Heart left ventricle (tissue), 16 donors: Measurements from ENCODE around the gene BTBD2. TPM values are rescaled to one million over a fixed set of nuclear protein-coding genes. Genes with fewer than 3 reads are reported as not detected.
A peak's percentile ranks its signal among the peaks of the same experiment; 100 is the strongest.

ENCODE experiments used
- ATAC-seq, 4 donors: fragments of 200-7000 bp; cut with Tn5 transposase; one replicate each; pipeline ENCODE4 v1.9.1; 2020 to 2022; ENCODE audit warnings: moderate library complexity in 4 of 4, mild to moderate bottlenecking in 3 of 4, moderate number of reproducible peaks in 1 of 4
- DNase-seq, 5 donors: peaks; one replicate each; pipeline ENCODE4 v3.0.0-alpha.2; 2020
- H3K27ac ChIP-seq, 12 donors: fragments of 200-600 bp; sonication (generic) in 4 of 12; one replicate each; pipeline versions ENCODE4 v1.5.0 to v1.8.0; 2016 to 2022; ENCODE audit warnings: mild to moderate bottlenecking in 2 of 12
- H3K27me3 ChIP-seq, 9 donors: fragments of 200-600 bp; sonication (generic) in 2 of 9; one replicate each; pipeline versions ENCODE4 v1.5.1 to v1.8.0; 2016 to 2022; ENCODE audit warnings: mild to moderate bottlenecking in 3 of 9
- H3K36me3 ChIP-seq, 9 donors: fragments of 200-600 bp; sonication (generic) in 2 of 9; one replicate each; pipeline versions ENCODE4 v1.5.0 to v1.8.0; 2018 to 2022; ENCODE audit warnings: mild to moderate bottlenecking in 2 of 9
- H3K4me1 ChIP-seq, 12 donors: fragments of 200-600 bp; sonication (generic) in 4 of 12; one replicate each; pipeline versions ENCODE4 v1.5.0 to v1.8.0; 2016 to 2022; ENCODE audit warnings: mild to moderate bottlenecking in 3 of 12
- H3K4me3 ChIP-seq, 12 donors: fragments of 200-600 bp; sonication (generic) in 4 of 12; one replicate each; pipeline versions ENCODE4 v1.5.0 to v1.8.0; 2017 to 2022; ENCODE audit warnings: mild to moderate bottlenecking in 9 of 12, moderate library complexity in 4 of 12
- H3K9me3 ChIP-seq, 12 donors: fragments of 200-600 bp; sonication (generic) in 4 of 12; one replicate each; pipeline versions ENCODE4 v1.5.0 to v1.8.0; 2016 to 2022; ENCODE audit warnings: mild to moderate bottlenecking in 1 of 12
- CTCF ChIP-seq, 12 donors: fragments of 200-600 bp; sonication (generic) in 4 of 12; IDR thresholded peaks; one replicate each; pipeline versions ENCODE4 v1.5.0 to v1.8.0; 2018 to 2022; ENCODE audit warnings: antibody characterized with exemption in 12 of 12, mild to moderate bottlenecking in 5 of 12
- POLR2A ChIP-seq, 2 donors: fragments of 450-650 bp; IDR thresholded peaks; one replicate each; pipeline ENCODE4 v1.6.1; 2017; ENCODE audit warnings: antibody characterized with exemption in 2 of 2, mild to moderate bottlenecking in 2 of 2, moderate library complexity in 2 of 2
- WGBS, 4 donors: extraction: QIAGEN DNeasy Blood & Tissue Kit in 2 of 4; methylation state at CpG; one replicate each; pipeline versions ENCODE4 v1.1.5 to v1.1.7; 2013 to 2018; 5-methylcytosine and 5-hydroxymethylcytosine counted together
- intact Hi-C, 10 donors: fragments of 100-400 bp; cut with DNase I; formaldehyde crosslinking; loops; one replicate each; pipeline versions ENCODE4 v1.11.1 to v1.14.2; 2022
- polyA plus RNA-seq, 2 donors: library from polyadenylated mRNA; stranded (reverse); fragments of 200-250 nt; gene quantifications; one replicate each; pipeline ENCODE4 v1.2.3, GENCODE V29; 2013
- total RNA-seq, 9 donors: library from RNA; depleted of rRNA in 2 of 9; stranded (reverse); fragments of >200 nt in 2 of 9; fragmentation: NEBNext Ultra II Directional in 3 of 9; extraction: Animal tissue kit (Norgen Biotek cat#: 25700) in 3 of 9; gene quantifications; one replicate each; pipeline versions ENCODE4 v1.1.0 to v1.2.4, GENCODE V29; 2016 to 2023
- donor health status: ischemic (EF 13 %, LVEDD 7.1; RV severe dilation, severe dysfunction).
- donor health status: healthy with polysubstance abuse.
- donor health status: DM: no; HTN: yes; CAD: no.
- donor health status: DM: no; HTN: no; CAD: no.
- donor health status: ischemic (EF 25% LVEDD 6.9; RV normal size, moderate dysfunction).
- donor health status: ischemic (EF 25% LVEDD 5.7; RV mildly dilated, moderate dysfunction).
- donor health status: healthy.
- donor health status: DM: yes; HTN: yes; CAD: no.
- donor health status: ischemic (EF 35%, LVEDD 5.7; RV mildly dilated, moderate dysfunction).
- donor health status: nonischemic (EF 11% LVEDD 7.7; RV severe dilation, severe dysfunction).
- donor health status: DM: yes; HTN: yes; CAD: no.
- donor health status: PGD.
- donor health status: ischemic (EF 29% LVEDD 5.4; RV normal size, mild dysfunction).
- donor health status: nonischemic (EF 23%, LVEDD 6.1; RV moderate dilation, normal function).

Gene BTBD2
- total and polyA plus RNA-seq, 11 donors, result 39.4 to 81.8 (median 51.8) TPM

GRCh38 chr19:1936916-1937610 lies 78.5 kb downstream of the BTBD2 start:
- H3K4me1 ChIP-seq, result peaks cover 3 to 26% (median 11%) of the 10 kb centered on the region in 12 donors
- peaks cover 0 to 11% (median 0%) of the 10 kb centered on the region in 12 donors for H3K9me3 ChIP-seq
- intact Hi-C loops, result loop anchor here in 1 of 10 donors (10.0 kb wide), 1 partner anchor 138 kb away; no protein-coding TSS in a partner anchor
- no peak overlapping the region for H3K27ac ChIP-seq
- TF ChIP-seq CTCF (IDR thresholded peaks at IDR 0.05) (no peak), POLR2A (IDR thresholded peaks at IDR 0.05) (no peak)
- no peaks in the 10 kb centered on the region for H3K36me3 ChIP-seq
- no peaks in the 10 kb centered on the region for H3K27me3 ChIP-seq
- no peak for ATAC-seq
- 88 to 93% (median 90%) methylated on average over 23 to 24 of the region's 24 CpGs for WGBS, 4 donors
- H3K4me3 ChIP-seq, result no peak overlapping the region
- DNase-seq, result no peak

GRCh38 chr19:1936430-1936829 lies 79.1 kb downstream of the BTBD2 start:
- peaks cover 0 to 12% (median 0%) of the 10 kb centered on the region in 12 donors for H3K9me3 ChIP-seq
- 80 to 85% (median 82%) methylated on average over 3 of the region's 3 CpGs for WGBS, 4 donors
- H3K4me3 ChIP-seq, result no peak overlapping the region
- no peaks in the 10 kb centered on the region for H3K27me3 ChIP-seq
- H3K36me3 ChIP-seq, result no peaks in the 10 kb centered on the region
- ATAC-seq (no peak), DNase-seq (no peak)
- H3K4me1 ChIP-seq, result peaks cover 3 to 22% (median 11%) of the 10 kb centered on the region in 12 donors
- intact Hi-C loops, result loop anchor here in 1 of 10 donors (10.0 kb wide), 1 partner anchor 138 kb away; no protein-coding TSS in a partner anchor
- peak overlapping the region in 1 of 12 donors; percentile 60 for H3K27ac ChIP-seq
- TF ChIP-seq POLR2A (IDR thresholded peaks at IDR 0.05) (no peak), CTCF (IDR thresholded peaks at IDR 0.05) (no peak)

- peak overlapping the region in 3 of 12 donors; percentile 4 to 60 (median 25) for H3K27ac ChIP-seq
- intact Hi-C loops, result loop anchor here in 1 of 10 donors (10.0 kb wide), 1 partner anchor 139 kb away; no protein-coding TSS in a partner anchor
- no peaks in the 10 kb centered on the region for H3K36me3 ChIP-seq
- WGBS, 4 donors, result 37 to 51% (median 40%) methylated on average over 10 to 11 of the region's 11 CpGs
- H3K4me3 ChIP-seq, result no peak overlapping the region
- peaks cover 0 to 12% (median 0%) of the 10 kb centered on the region in 12 donors for H3K9me3 ChIP-seq
- DNase-seq (peak in 2 of 5 donors; percentile 61 to 69), ATAC-seq (peak in 1 of 4 donors; percentile 8)
- H3K4me1 ChIP-seq, result peaks cover 3 to 22% (median 11%) of the 10 kb centered on the region in 12 donors
- no peaks in the 10 kb centered on the region for H3K27me3 ChIP-seq
- TF ChIP-seq CTCF (IDR thresholded peaks at IDR 0.05) (no peak), POLR2A (IDR thresholded peaks at IDR 0.05) (no peak)
These were observed 79.9 kb downstream of the BTBD2 start for GRCh38 chr19:1935484-1936208.

Other genes starting within 250 kb of the BTBD2 start
- 1 to 10 TPM in 3 of 9 donors, under 1 TPM in 6; 0.19 to 3.5 (median 0.72) TPM for gene ATP8B3, start 203.4 kb downstream of the BTBD2 start, total RNA-seq
- under 1 TPM; 0.42 to 0.78 TPM for gene ATP8B3, start 203.4 kb downstream of the BTBD2 start, polyA plus RNA-seq
- gene REXO1, start 167.2 kb downstream of the BTBD2 start, total RNA-seq, result 10 to 100 TPM; 13.2 to 22.4 (median 16.5) TPM
- gene REXO1, start 167.2 kb downstream of the BTBD2 start, polyA plus RNA-seq, result 10 to 100 TPM; 16.3 to 16.4 TPM
- gene KLF16, start 152.1 kb downstream of the BTBD2 start, total RNA-seq, result 10 to 100 TPM in 4 of 9 donors, 1 to 10 TPM in 5; 2.9 to 19.7 (median 9.2) TPM
- 10 to 100 TPM in 1 of 2 donors, 1 to 10 TPM in 1; 3.5 to 10.2 TPM for gene KLF16, start 152.1 kb downstream of the BTBD2 start, polyA plus RNA-seq
- 100 to 1,000 TPM in 2 of 9 donors, 10 to 100 TPM in 7; 48.5 to 121 (median 52.0) TPM for gene ABHD17A, start 130.2 kb downstream of the BTBD2 start, total RNA-seq
- gene ABHD17A, start 130.2 kb downstream of the BTBD2 start, polyA plus RNA-seq, result 100 to 1,000 TPM in 1 of 2 donors, 10 to 100 TPM in 1; 64.1 to 116 TPM
- gene ADAT3, start 110.3 kb downstream of the BTBD2 start, total RNA-seq, result 1 to 10 TPM; 1.2 to 5.1 (median 1.9) TPM
- 1 to 10 TPM; 1.6 to 3.1 TPM for gene ADAT3, start 110.3 kb downstream of the BTBD2 start, polyA plus RNA-seq
- gene SCAMP4, start 110.3 kb downstream of the BTBD2 start, total RNA-seq, result 10 to 100 TPM; 13.5 to 38.8 (median 19.1) TPM
- 10 to 100 TPM; 15.4 to 28.3 TPM for gene SCAMP4, start 110.3 kb downstream of the BTBD2 start, polyA plus RNA-seq
- gene CSNK1G2, start 74.5 kb downstream of the BTBD2 start, total RNA-seq, result 10 to 100 TPM; 18.2 to 42.7 (median 24.6) TPM
- 10 to 100 TPM; 24.3 to 41.7 TPM for gene CSNK1G2, start 74.5 kb downstream of the BTBD2 start, polyA plus RNA-seq
- gene MKNK2, start 35.5 kb upstream of the BTBD2 start, total RNA-seq, result 100 to 1,000 TPM; 129 to 318 (median 155) TPM
- 100 to 1,000 TPM; 110 to 197 TPM for gene MKNK2, start 35.5 kb upstream of the BTBD2 start, polyA plus RNA-seq
- 10 to 100 TPM; 10.8 to 32.3 (median 16.7) TPM for gene MOB3A, start 80.6 kb upstream of the BTBD2 start, total RNA-seq
- 10 to 100 TPM in 1 of 2 donors, 1 to 10 TPM in 1; 7.1 to 18.6 TPM for gene MOB3A, start 80.6 kb upstream of the BTBD2 start, polyA plus RNA-seq
- gene IZUMO4, start 81.2 kb upstream of the BTBD2 start, total RNA-seq, result 1 to 10 TPM in 8 of 9 donors, not detected in 1; 1.7 to 6.2 (median 2.3) TPM
- 1 to 10 TPM; 4.4 to 5.8 TPM for gene IZUMO4, start 81.2 kb upstream of the BTBD2 start, polyA plus RNA-seq
- gene AP3D1, start 135.9 kb upstream of the BTBD2 start, total RNA-seq, result 100 to 1,000 TPM in 5 of 9 donors, 10 to 100 TPM in 4; 63.1 to 116 (median 103) TPM
- gene AP3D1, start 135.9 kb upstream of the BTBD2 start, polyA plus RNA-seq, result 100 to 1,000 TPM in 1 of 2 donors, 10 to 100 TPM in 1; 66.3 to 124 TPM
- gene DOT1L, start 148.2 kb upstream of the BTBD2 start, total RNA-seq, result 10 to 100 TPM in 6 of 9 donors, 1 to 10 TPM in 3; 5.2 to 24.0 (median 10.8) TPM
- gene DOT1L, start 148.2 kb upstream of the BTBD2 start, polyA plus RNA-seq, result 10 to 100 TPM in 1 of 2 donors, 1 to 10 TPM in 1; 5.7 to 22.4 TPM
- 10 to 100 TPM; 44.6 to 63.2 (median 46.5) TPM for gene PLEKHJ1, start 220.6 kb upstream of the BTBD2 start, total RNA-seq
- 10 to 100 TPM; 80.9 to 89.7 TPM for gene PLEKHJ1, start 220.6 kb upstream of the BTBD2 start, polyA plus RNA-seq
- 10 to 100 TPM; 19.2 to 43.9 (median 28.6) TPM for gene SF3A2, start 221.1 kb upstream of the BTBD2 start, total RNA-seq
- 10 to 100 TPM; 22.7 to 29.5 TPM for gene SF3A2, start 221.1 kb upstream of the BTBD2 start, polyA plus RNA-seq
- gene AMH, start 233.6 kb upstream of the BTBD2 start, total RNA-seq, result under 1 TPM in 5 of 9 donors, not detected in 4; 0.32 to 0.81 (median 0.57) TPM
- 1 to 10 TPM in 1 of 2 donors, under 1 TPM in 1; 0.10 to 1.1 TPM for gene AMH, start 233.6 kb upstream of the BTBD2 start, polyA plus RNA-seq
- under 1 TPM in 1 of 9 donors, not detected in 8; 0.25 TPM for gene JSRP1, start 240.7 kb upstream of the BTBD2 start, total RNA-seq
- gene JSRP1, start 240.7 kb upstream of the BTBD2 start, polyA plus RNA-seq, result under 1 TPM in 1 of 2 donors, not detected in 1; 0.34 TPM